VCaP (cell line): Measurements from ENCODE around the gene ATG13.

ENCODE experiments used
- H3K27ac ChIP-seq: fragments of 450-650 bp; 2 replicates; pipeline ENCODE4 v1.5.1; 2017
- CTCF ChIP-seq: fragments of 450-650 bp; conservative IDR thresholded peaks from 2 replicates; pipeline ENCODE4 v1.5.1; 2017; ENCODE audit warnings: mild to moderate bottlenecking, moderate library complexity

ATG13 gene

GRCh38 chr11:46599340-46600193 lies 17.8 kb upstream of the ATG13 start:
- TF ChIP-seq CTCF = no peak
- H3K27ac ChIP-seq = no peak overlapping the region

- no peak overlapping the region for H3K27ac ChIP-seq
- TF ChIP-seq CTCF = no peak
Observed at GRCh38 chr11:46600194-46600960, 17.0 kb upstream of the ATG13 start.

GRCh38 chr11:46601129-46601528 lies 16.2 kb upstream of the ATG13 start:
- H3K27ac ChIP-seq = no peak overlapping the region
- TF ChIP-seq CTCF = no peak

- TF ChIP-seq CTCF = no peak
- H3K27ac ChIP-seq = no peak overlapping the region
Observed at GRCh38 chr11:46603704-46604308, 13.5 kb upstream of the ATG13 start.

- no peak for TF ChIP-seq CTCF
- H3K27ac ChIP-seq = no peak overlapping the region
Observed at GRCh38 chr11:46604796-46605195, 12.6 kb upstream of the ATG13 start.

- no peak for TF ChIP-seq CTCF
- no peak overlapping the region for H3K27ac ChIP-seq
Observed at GRCh38 chr11:46607516-46607915, 9.8 kb upstream of the ATG13 start.

- no peak for TF ChIP-seq CTCF
- no peak overlapping the region for H3K27ac ChIP-seq
Observed at GRCh38 chr11:46609386-46609785, 8.0 kb upstream of the ATG13 start.
